OCI-LY1 (cell line): ENCODE data around the gene LRCH4.

Source experiments
- H2AFZ ChIP-seq: fragments of 200-600 bp; sonication (generic), shearing (Covaris generic); 2 replicates; pipeline ENCODE4 v1.6.0; 2014; ENCODE audit warnings: antibody characterized with exemption, mild to moderate bottlenecking, low read length
- H3F3A ChIP-seq: fragments of 200-600 bp; sonication (generic), shearing (Covaris generic); 2 replicates; pipeline ENCODE4 v1.6.0; 2014; ENCODE audit warnings: mild to moderate bottlenecking, antibody characterized with exemption, low read length, moderate library complexity; ENCODE audit not compliant: insufficient read depth
- H3K27ac ChIP-seq: fragments of 200-600 bp; sonication (generic); 2 replicates; pipeline ENCODE4 v1.5.1; 2014; ENCODE audit warnings: low read length, mixed run types, mild to moderate bottlenecking, low read depth; ENCODE audit not compliant: poor library complexity, severe bottlenecking
- H3K27me3 ChIP-seq: fragments of 200-600 bp; sonication (generic); 2 replicates; pipeline ENCODE4 v1.6.0; 2014; ENCODE audit warnings: antibody characterized with exemption, mild to moderate bottlenecking, low read length, moderate library complexity; ENCODE audit not compliant: insufficient read depth
- H3K36me3 ChIP-seq: fragments of 200-600 bp; sonication (generic); 2 replicates; pipeline ENCODE4 v1.6.1; 2014; ENCODE audit warnings: mild to moderate bottlenecking, antibody characterized with exemption, low read length, moderate library complexity, mixed read lengths; ENCODE audit not compliant: insufficient read depth
- H3K4me1 ChIP-seq: fragments of 200-600 bp; sonication (generic); 2 replicates; pipeline ENCODE4 v1.5.1; 2014; ENCODE audit warnings: mild to moderate bottlenecking, low read length, moderate library complexity; ENCODE audit not compliant: insufficient read depth, severe bottlenecking
- H3K4me2 ChIP-seq: fragments of 200-600 bp; sonication (generic), shearing (Covaris generic); 2 replicates; pipeline ENCODE4 v1.6.1; 2014; ENCODE audit warnings: low read length
- H3K4me3 ChIP-seq: fragments of 200-600 bp; sonication (generic); 2 replicates; pipeline ENCODE4 v1.5.1; 2014; ENCODE audit warnings: low read length, low read depth, mild to moderate bottlenecking, mixed read lengths; ENCODE audit not compliant: poor library complexity, severe bottlenecking
- H3K79me2 ChIP-seq: fragments of 200-600 bp; shearing (Covaris generic); 2 replicates; pipeline ENCODE4 v1.6.1; 2016; ENCODE audit warnings: mixed run types, low read length, mixed read lengths; ENCODE audit not compliant: insufficient read depth
- H3K9ac ChIP-seq: fragments of 200-600 bp; sonication (generic), shearing (Covaris generic); 2 replicates; pipeline ENCODE4 v1.6.1; 2014; ENCODE audit warnings: mild to moderate bottlenecking, low read length, mixed read lengths
- H3K9me2 ChIP-seq: fragments of 200-600 bp; sonication (generic), shearing (Covaris generic); 2 replicates; pipeline ENCODE4 v1.6.1; 2014; ENCODE audit warnings: low read depth, mild to moderate bottlenecking, low read length, mixed read lengths
- H3K9me3 ChIP-seq: fragments of 200-600 bp; shearing (Covaris generic); 2 replicates; pipeline ENCODE4 v1.6.1; 2014; ENCODE audit warnings: low read length, mixed read lengths
- H4K20me1 ChIP-seq: fragments of 200-600 bp; sonication (generic), shearing (Covaris generic); 2 replicates; pipeline ENCODE4 v1.6.0; 2016; ENCODE audit warnings: mild to moderate bottlenecking, low read length; ENCODE audit not compliant: insufficient read depth
- CTCF ChIP-seq: fragments of 200-600 bp; sonication (generic), shearing (Covaris generic); IDR thresholded peaks from 2 replicates; pipeline ENCODE4 v1.5.1; 2017; ENCODE audit warnings: mild to moderate bottlenecking, antibody characterized with exemption, low read length, moderate library complexity, mixed read lengths
- EZH2 ChIP-seq: fragments of 200-600 bp; sonication (generic), shearing (Covaris generic); IDR thresholded peaks from 2 replicates; pipeline ENCODE4 v1.8.0; 2017; ENCODE audit warnings: borderline replicate concordance, mixed run types, mild to moderate bottlenecking, antibody characterized with exemption, low read length, moderate library complexity, mixed read lengths

The LRCH4 gene

DNA sequence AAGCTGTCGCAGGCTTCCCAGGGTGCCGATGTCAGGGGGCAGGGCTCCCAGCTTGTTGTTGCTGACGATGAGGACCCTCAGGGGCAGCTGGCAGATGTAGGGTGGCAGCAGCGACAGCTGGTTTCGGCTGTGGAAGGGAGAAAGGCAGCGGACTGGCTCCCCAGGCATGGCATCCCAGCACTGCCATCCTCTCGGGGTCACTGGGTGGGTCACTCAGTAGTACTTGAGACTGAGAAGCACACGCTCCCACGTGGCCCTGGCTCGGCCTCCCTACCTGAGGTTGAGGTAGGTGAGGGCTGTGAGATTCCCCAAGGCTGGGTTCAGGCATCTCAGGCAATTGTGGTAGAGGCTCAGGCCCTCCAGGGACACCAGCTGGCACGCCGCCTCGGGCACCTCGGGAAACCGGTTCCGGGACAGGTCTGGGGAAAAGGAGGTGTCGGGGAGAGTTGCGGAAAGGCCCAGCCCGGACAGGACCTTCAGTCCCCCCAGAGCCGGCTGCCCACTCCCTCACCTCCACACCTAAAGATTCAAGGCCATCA lies 3.8 kb downstream of the LRCH4 start:
- no peaks in the 10 kb centered on the region for H3K9me3 ChIP-seq
- H3K36me3 ChIP-seq: peaks cover 57% of the 10 kb centered on the region
- no peak for TF ChIP-seq CTCF
- no peak for TF ChIP-seq EZH2
- no peak overlapping the region for H3K9ac ChIP-seq
- H3K4me2 ChIP-seq: no peak overlapping the region
- peaks cover 30% of the 10 kb centered on the region for H3K4me1 ChIP-seq
- H3K9me2 ChIP-seq: no peaks in the 10 kb centered on the region
- H3K79me2 ChIP-seq: no peaks in the 10 kb centered on the region
- H3F3A ChIP-seq: no peaks in the 10 kb centered on the region
- no peaks in the 10 kb centered on the region for H4K20me1 ChIP-seq
- H3K27me3 ChIP-seq: no peaks in the 10 kb centered on the region
- no peak overlapping the region for H2AFZ ChIP-seq
- no peak overlapping the region for H3K4me3 ChIP-seq
- no peak overlapping the region for H3K27ac ChIP-seq

DNA sequence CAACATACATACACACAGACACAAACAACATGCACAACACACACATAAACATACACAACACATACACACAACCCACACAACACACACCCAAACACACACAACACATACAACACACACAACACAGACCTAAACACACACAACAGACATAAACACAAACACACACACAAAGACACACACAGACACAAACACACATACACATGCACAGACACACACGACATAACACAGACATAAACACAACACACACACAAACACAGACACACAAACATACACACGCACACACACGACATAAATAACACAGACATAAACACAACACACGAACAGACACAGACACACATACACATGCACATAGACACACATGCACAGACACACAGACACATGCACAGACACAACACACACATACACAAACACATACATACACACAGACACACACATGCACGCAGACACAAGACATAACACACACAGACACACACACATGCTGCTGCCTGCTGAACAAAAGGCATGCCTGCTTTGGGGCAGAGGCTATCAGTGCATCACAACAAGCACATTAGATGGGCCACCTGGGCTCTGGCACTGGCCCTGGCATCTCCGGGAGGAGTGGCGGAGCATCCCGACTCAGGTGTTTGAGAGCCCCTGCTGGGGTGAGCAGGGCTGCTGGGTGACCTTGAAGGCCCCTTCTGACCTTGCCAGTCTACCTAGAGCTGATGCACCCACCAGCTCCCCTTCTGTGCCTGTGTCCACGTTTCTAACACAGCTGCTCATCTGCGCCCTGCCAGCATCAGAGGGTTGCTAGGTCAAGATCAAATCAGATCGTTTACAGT lies 5.3 kb downstream of the LRCH4 start:
- H3K4me1 ChIP-seq: peaks cover 27% of the 10 kb centered on the region
- TF ChIP-seq CTCF: no peak
- TF ChIP-seq EZH2: no peak
- H4K20me1 ChIP-seq: no peaks in the 10 kb centered on the region
- H3K27me3 ChIP-seq: no peaks in the 10 kb centered on the region
- H3K36me3 ChIP-seq: peaks cover 71% of the 10 kb centered on the region
- no peaks in the 10 kb centered on the region for H3F3A ChIP-seq
- no peaks in the 10 kb centered on the region for H3K9me3 ChIP-seq
- H3K4me3 ChIP-seq: no peak overlapping the region
- H2AFZ ChIP-seq: no peak overlapping the region
- no peaks in the 10 kb centered on the region for H3K79me2 ChIP-seq
- no peak overlapping the region for H3K27ac ChIP-seq
- no peak overlapping the region for H3K4me2 ChIP-seq
- H3K9ac ChIP-seq: no peak overlapping the region
- H3K9me2 ChIP-seq: no peaks in the 10 kb centered on the region

GRCh38 chr7:100578246-100579183 lies 7.4 kb downstream of the LRCH4 start:
- no peak for TF ChIP-seq CTCF
- no peak for TF ChIP-seq EZH2
- Histone ChIP-seq H3K27me3 (no peaks in the 10 kb centered on the region), H3K79me2 (no peaks in the 10 kb centered on the region), H3K9me3 (no peaks in the 10 kb centered on the region), H4K20me1 (no peaks in the 10 kb centered on the region), H3K9ac (no peak overlapping the region), H3K4me1 (peaks cover 8% of the 10 kb centered on the region), H3K36me3 (peaks cover 89% of the 10 kb centered on the region), H2AFZ (no peak overlapping the region), H3K9me2 (no peaks in the 10 kb centered on the region), H3F3A (no peaks in the 10 kb centered on the region), H3K27ac (no peak overlapping the region), H3K4me2 (no peak overlapping the region), H3K4me3 (no peak overlapping the region)
